ENCODE data around the gene TRMO.

DNA sequence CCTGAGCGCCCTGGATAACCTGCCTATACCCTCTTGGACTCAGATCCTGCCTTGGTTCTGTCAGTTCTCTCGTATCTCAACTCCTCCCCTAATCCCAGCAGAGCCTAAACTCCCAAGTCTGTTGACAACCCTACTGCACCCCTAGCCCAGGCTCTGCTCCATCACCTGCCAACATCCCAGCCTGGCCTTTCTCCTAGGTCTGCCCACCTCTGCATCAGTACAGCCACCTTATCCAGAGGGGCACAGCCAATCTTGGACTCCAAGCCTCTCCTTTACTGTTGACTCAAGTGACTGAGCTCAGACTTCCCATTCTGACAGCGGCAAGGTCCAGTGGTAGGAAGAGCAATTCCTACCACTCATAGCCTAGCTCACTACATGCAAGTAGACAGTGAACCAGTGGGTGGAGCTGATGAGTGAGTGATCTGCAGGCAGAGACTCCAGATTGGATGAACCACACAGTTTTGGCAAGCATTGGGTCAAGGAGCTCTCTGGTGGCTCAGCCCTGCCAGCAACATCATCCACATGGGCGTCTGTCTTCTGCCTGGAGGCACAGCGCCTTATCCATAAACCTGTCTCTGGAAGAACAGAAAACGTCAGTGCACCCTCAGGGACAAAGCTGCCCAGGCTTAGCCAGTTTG lies 26.5 kb downstream of the TRMO start:
- TF ChIP-seq, protein P1, sequence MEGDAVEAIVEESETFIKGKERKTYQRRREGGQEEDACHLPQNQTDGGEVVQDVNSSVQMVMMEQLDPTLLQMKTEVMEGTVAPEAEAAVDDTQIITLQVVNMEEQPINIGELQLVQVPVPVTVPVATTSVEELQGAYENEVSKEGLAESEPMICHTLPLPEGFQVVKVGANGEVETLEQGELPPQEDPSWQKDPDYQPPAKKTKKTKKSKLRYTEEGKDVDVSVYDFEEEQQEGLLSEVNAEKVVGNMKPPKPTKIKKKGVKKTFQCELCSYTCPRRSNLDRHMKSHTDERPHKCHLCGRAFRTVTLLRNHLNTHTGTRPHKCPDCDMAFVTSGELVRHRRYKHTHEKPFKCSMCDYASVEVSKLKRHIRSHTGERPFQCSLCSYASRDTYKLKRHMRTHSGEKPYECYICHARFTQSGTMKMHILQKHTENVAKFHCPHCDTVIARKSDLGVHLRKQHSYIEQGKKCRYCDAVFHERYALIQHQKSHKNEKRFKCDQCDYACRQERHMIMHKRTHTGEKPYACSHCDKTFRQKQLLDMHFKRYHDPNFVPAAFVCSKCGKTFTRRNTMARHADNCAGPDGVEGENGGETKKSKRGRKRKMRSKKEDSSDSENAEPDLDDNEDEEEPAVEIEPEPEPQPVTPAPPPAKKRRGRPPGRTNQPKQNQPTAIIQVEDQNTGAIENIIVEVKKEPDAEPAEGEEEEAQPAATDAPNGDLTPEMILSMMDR (IDR thresholded peaks at IDR 0.05; ENCODE audit: insufficient read depth, low read depth, low read length), result no peak
- TF ChIP-seq EZH2 (IDR thresholded peaks at IDR 0.05; ENCODE audit: insufficient read depth, low read length), result no peak

All from astrocyte (in vitro differentiated cells and primary cell).